Measurements from ENCODE around the gene PKIG. TPM values are rescaled to one million over a fixed set of nuclear protein-coding genes. Genes with fewer than 3 reads are reported as not detected.

The PKIG gene
- polyA plus RNA-seq, 1 donor (not counting 4 experiments of a cell fraction or from before 2014, with no cell fraction given), result 6.6 TPM

GRCh38 chr20:44570367-44570766 is 12.0 kb upstream of the PKIG start:
- Histone ChIP-seq H3K4me1 (ENCODE audit: control insufficient read depth, extremely low read depth, insufficient read depth, low read length) (peaks cover 30% of the 10 kb centered on the region), H3K79me2 (ENCODE audit: control insufficient read depth, insufficient read depth, low read length) (no peaks in the 10 kb centered on the region), H4K20me1 (ENCODE audit: control insufficient read depth, extremely low read depth, insufficient read depth, low read length) (peaks cover 2% of the 10 kb centered on the region), H2AFZ (ENCODE audit: control insufficient read depth, low read length) (no peak overlapping the region), H3K4me2 (ENCODE audit: control insufficient read depth, extremely low read depth, insufficient read depth, low read depth, low read length) (no peak overlapping the region), H3K9me3 (ENCODE audit: control insufficient read depth, low read depth, low read length) (no peaks in the 10 kb centered on the region), H3K36me3 (ENCODE audit: control insufficient read depth in 2 of 2, extremely low read depth in 1 of 2, insufficient read depth in 2 of 2, low read length in 2 of 2) (no peaks in the 10 kb centered on the region), H3K9me1 (ENCODE audit: control insufficient read depth, extremely low read depth, insufficient read depth, low read length) (no peaks in the 10 kb centered on the region), H3K9ac (ENCODE audit: control insufficient read depth, extremely low read depth, insufficient read depth, low read length) (no peak overlapping the region), H3K27ac (ENCODE audit: control insufficient read depth, insufficient read depth, low read length) (no peak overlapping the region), H3K27me3 (ENCODE audit: control insufficient read depth, extremely low read depth, insufficient read depth, low read length) (no peaks in the 10 kb centered on the region), H3K4me3 (ENCODE audit: control insufficient read depth in 2 of 3, extremely low read depth in 1 of 3, insufficient read depth in 2 of 3, low read depth in 1 of 3, low read length in 3 of 3) (no peak overlapping the region)
- dilution Hi-C loops (cut with MboI; ENCODE audit: extremely low pct_ligation_motif_present, low sequenced_read_pairs), result no loop called here
- TF ChIP-seq EZH2 (IDR thresholded peaks at IDR 0.05; ENCODE audit: low read length), result no peak
- TF ChIP-seq, protein P1, sequence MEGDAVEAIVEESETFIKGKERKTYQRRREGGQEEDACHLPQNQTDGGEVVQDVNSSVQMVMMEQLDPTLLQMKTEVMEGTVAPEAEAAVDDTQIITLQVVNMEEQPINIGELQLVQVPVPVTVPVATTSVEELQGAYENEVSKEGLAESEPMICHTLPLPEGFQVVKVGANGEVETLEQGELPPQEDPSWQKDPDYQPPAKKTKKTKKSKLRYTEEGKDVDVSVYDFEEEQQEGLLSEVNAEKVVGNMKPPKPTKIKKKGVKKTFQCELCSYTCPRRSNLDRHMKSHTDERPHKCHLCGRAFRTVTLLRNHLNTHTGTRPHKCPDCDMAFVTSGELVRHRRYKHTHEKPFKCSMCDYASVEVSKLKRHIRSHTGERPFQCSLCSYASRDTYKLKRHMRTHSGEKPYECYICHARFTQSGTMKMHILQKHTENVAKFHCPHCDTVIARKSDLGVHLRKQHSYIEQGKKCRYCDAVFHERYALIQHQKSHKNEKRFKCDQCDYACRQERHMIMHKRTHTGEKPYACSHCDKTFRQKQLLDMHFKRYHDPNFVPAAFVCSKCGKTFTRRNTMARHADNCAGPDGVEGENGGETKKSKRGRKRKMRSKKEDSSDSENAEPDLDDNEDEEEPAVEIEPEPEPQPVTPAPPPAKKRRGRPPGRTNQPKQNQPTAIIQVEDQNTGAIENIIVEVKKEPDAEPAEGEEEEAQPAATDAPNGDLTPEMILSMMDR (optimal IDR thresholded peaks at IDR 0.05 in 1 of 3, IDR thresholded peaks at IDR 0.05 in 1 of 3, conservative IDR thresholded peaks at IDR 0.05 in 1 of 3; ENCODE audit: extremely low read depth in 1 of 3, insufficient read depth in 2 of 3, low read length in 3 of 3), result no peak
- DNase-seq (ENCODE audit: low read depth, low spot score), result no peak
- no peak for FAIRE-seq

DNA sequence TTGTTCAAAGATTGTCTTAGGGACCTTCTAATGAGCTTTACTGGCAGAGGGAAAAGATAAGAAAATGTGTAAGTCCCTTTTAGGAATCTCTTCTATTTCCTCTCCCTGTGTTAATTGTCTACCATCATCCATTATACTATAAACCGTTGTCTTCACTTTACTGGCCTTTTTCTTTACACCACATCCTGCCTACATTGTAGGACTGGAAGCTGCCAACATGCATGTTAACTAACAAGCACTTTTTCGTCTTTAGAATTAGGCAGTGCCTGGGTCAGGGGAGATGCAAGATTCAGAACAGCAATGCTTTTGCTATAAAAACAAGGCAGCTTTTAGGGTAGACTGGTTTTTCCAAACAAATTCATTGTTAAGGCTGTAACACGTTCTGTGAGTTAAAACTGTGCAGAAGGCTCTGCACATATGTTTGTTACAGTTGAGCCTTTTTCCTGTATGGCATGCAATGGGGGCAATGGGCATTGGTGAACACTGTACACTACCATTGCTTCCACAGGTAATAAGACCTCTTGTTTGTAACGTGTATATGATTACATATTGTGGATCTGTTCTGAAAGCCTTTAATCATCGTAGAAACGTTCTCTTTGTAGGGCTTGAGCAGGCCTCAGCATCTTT is 10.9 kb upstream of the PKIG start:
- H2AFZ ChIP-seq (ENCODE audit: control insufficient read depth, low read length), result no peak overlapping the region
- H3K36me3 ChIP-seq (ENCODE audit: control insufficient read depth in 2 of 2, extremely low read depth in 1 of 2, insufficient read depth in 2 of 2, low read length in 2 of 2), result no peaks in the 10 kb centered on the region
- H3K4me3 ChIP-seq (ENCODE audit: control insufficient read depth in 2 of 3, extremely low read depth in 1 of 3, insufficient read depth in 2 of 3, low read depth in 1 of 3, low read length in 3 of 3), result no peak overlapping the region
- no peaks in the 10 kb centered on the region for H3K79me2 ChIP-seq (ENCODE audit: control insufficient read depth, insufficient read depth, low read length)
- H3K27me3 ChIP-seq (ENCODE audit: control insufficient read depth, extremely low read depth, insufficient read depth, low read length), result no peaks in the 10 kb centered on the region
- DNase-seq (ENCODE audit: low read depth, low spot score), result no peak
- H3K27ac ChIP-seq (ENCODE audit: control insufficient read depth, insufficient read depth, low read length), result peak overlapping the region; percentile 99
- FAIRE-seq, result no peak
- H3K9me1 ChIP-seq (ENCODE audit: control insufficient read depth, extremely low read depth, insufficient read depth, low read length), result no peaks in the 10 kb centered on the region
- H3K4me2 ChIP-seq (ENCODE audit: control insufficient read depth, extremely low read depth, insufficient read depth, low read depth, low read length), result no peak overlapping the region
- H3K9me3 ChIP-seq (ENCODE audit: control insufficient read depth, low read depth, low read length), result no peaks in the 10 kb centered on the region
- H3K4me1 ChIP-seq (ENCODE audit: control insufficient read depth, extremely low read depth, insufficient read depth, low read length), result peaks cover 33% of the 10 kb centered on the region
- H3K9ac ChIP-seq (ENCODE audit: control insufficient read depth, extremely low read depth, insufficient read depth, low read length), result no peak overlapping the region
- no peak for TF ChIP-seq EZH2 (IDR thresholded peaks at IDR 0.05; ENCODE audit: low read length)
- TF ChIP-seq, protein P1 (optimal IDR thresholded peaks at IDR 0.05 in 1 of 3, IDR thresholded peaks at IDR 0.05 in 1 of 3, conservative IDR thresholded peaks at IDR 0.05 in 1 of 3; ENCODE audit: extremely low read depth in 1 of 3, insufficient read depth in 2 of 3, low read length in 3 of 3), result no peak
- dilution Hi-C loops (cut with MboI; ENCODE audit: extremely low pct_ligation_motif_present, low sequenced_read_pairs), result no loop called here
- H4K20me1 ChIP-seq (ENCODE audit: control insufficient read depth, extremely low read depth, insufficient read depth, low read length), result peaks cover 2% of the 10 kb centered on the region
